ENCODE data around the gene RAE1.
A peak's percentile ranks its signal among the peaks of the same experiment; 100 is the strongest.

The RAE1 gene, protein sequence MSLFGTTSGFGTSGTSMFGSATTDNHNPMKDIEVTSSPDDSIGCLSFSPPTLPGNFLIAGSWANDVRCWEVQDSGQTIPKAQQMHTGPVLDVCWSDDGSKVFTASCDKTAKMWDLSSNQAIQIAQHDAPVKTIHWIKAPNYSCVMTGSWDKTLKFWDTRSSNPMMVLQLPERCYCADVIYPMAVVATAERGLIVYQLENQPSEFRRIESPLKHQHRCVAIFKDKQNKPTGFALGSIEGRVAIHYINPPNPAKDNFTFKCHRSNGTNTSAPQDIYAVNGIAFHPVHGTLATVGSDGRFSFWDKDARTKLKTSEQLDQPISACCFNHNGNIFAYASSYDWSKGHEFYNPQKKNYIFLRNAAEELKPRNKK

DNA sequence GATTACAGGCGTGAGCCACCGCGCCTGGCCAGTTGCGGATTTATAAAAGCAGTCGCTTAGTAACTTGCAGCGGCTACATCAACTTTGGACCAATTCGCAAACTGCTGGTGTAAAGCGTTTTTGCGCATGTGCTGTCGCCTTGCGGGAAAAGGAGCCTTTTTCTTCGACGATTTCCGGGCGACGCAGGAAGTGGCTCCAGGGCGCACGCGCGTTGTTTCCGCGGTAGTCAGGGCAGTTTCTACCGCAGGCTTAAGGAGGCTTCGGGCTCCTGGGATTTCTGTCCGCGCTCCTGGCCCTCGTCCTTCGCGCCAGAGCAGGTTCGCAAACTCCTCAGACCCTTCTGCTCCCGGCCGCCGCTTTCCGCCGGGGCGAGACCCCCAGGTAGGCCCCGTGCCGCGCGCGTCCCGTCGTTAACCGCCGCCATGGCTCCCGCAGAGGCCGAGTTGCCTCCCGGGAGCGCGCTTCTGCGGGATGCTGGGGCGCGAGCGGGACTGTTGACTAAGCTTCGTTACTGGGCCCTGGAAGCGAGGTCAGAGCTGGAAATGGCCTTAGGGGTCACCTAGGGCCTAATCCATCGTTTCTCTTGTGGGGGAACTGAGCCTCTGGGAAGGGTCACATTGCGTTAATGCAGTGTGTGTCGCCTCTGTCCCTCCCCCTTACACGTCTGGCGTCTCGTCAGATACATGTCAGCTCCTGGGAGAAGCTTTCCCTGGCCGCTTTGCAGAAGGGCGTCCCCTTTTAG is at the start of gene RAE1:
Gene RAE1 (plus strand): TSS at position 214 of the 742 bp plus-strand sequence. CDS start 2,784 bp downstream, outside the sequence.
- peak; percentile 91 for DNase-seq

DNA sequence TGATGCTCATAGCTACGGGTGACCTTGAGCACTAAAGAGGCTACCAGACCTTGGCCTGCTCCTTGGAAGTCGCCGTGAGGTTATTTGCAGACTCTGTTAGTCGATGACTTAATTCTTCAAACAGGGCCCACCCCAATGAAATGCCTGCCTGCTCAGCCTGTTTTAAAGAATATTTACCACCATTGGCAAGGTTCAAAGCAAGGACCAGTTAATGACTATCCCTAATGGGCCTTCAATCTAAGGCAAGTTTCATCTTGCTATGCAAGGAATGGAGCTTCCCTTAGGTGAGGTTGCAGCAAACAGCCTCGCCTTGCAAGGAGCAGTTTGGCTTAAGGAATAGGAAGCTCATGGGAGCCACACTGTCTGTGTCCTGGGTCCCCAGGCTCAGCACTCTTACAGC is 44.3 kb upstream of the RAE1 start:
- no peak for DNase-seq

DNA sequence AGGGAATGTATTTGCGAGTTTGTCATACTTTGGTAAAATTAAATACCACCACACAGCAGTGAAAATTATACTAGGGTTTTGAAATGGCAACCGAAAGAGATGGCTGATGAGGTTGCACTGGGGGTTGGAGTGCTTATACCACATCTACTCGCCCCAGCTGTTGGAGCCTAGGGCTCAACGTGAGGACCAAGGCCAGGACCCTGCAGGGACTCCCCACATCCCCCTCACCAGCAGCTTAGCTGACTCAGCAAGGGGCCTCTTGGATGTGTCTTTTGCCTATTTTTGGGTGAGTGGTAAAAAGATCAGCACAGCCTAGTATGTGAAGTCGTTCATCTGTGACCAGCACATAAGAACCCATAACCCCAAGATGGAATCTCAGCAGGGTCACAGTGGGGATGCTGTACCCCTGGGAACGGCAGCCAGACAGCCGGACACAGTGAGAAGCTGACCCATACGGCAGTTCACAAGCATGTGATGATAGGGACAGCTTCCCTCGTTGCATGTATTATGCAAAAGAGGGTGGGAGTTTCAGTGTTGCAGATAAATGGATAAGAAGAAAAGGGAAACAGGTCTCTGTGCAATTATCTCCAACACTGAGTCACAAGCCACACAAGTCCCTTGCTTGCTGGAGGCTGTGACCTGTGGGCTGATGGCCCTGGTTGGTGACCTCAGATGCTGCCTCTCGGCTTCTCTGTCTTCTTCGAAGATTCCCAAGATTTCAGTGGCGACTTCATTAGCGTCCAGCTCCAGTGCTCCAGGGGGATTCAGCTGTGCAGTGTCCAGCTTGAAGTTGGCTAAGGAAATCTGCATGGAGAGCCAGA is 42.4 kb upstream of the RAE1 start:
- DNase-seq = no peak

DNA sequence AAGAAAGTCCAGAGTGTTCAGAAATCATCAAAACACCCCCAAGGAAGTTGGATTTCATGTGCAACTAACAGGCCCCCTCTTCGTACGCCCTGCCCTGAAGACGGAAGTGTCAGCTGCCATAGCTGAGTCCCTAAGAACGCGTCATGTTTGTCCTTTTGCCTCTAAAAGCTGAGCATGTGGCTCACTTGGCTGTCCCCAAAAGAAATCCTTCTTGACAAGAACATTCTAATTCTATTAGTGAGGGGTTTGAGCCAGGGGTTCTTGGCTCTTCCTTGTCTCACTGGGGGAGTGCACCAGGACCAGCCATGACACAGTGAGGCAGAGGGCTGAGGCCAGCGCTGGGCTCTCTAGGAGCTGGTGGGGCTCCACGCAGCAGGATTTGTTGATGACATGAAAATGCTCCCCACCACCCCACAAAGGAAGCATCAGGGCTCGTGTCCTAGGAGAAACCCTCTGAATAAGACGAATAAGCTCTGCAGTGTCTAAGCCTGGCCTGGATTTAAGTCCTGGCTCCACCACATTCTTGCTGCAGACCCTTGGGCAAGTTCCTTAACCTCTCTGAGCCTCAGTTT is 41.4 kb upstream of the RAE1 start:
- DNase-seq = no peak

DNA sequence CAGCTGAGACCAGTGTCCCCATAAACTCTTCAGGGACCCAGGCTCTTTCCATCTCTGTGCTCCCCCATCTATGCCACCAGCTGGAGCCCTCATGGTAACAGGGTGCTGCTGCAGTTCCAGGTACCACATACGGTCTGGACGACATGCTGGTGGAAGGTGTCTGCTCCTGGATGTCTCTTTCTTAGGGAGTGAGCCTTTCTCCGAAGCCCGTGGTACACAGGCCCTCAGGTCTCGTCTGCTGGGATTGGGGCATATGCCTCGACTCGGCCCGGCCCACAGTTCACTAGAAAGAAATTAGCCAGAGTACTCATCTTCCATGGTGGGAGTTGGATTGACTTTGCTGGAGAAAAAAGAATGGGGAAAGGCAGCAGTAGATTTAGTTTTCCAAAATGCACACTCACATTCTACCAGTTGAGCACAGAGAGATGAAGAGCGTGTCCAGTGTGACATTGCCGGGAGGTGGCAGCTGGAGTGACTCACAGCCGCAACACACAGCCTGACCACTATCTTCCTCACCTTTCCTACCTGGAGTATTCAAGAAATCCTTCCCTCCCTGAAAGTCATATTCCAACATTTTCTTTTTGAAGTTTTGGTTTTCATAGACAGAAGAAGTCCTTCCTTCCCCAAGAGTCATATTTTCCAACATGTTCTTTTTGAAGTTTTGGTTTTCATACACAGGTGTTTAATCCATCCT is 40.1 kb upstream of the RAE1 start:
- DNase-seq = no peak

DNA sequence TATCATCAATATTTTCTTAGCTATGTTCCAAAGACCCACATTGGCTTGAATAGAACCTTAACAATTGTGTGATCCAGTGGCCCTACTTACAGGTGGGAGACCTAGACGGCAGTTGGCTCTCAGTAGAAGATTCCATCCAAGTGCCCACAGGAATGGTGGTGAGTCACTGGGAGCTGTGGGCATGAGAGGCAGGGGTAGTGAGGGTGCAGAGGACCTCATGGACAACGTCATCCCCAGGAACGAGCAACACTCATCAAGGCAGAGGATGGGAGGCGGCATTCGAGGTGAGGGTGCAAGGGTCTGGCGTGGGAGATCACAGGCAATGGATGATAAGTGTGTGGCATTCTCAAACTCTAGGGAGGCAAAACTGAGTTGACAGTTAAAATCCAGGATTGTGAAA is 38.9 kb upstream of the RAE1 start:
- DNase-seq = no peak

DNA sequence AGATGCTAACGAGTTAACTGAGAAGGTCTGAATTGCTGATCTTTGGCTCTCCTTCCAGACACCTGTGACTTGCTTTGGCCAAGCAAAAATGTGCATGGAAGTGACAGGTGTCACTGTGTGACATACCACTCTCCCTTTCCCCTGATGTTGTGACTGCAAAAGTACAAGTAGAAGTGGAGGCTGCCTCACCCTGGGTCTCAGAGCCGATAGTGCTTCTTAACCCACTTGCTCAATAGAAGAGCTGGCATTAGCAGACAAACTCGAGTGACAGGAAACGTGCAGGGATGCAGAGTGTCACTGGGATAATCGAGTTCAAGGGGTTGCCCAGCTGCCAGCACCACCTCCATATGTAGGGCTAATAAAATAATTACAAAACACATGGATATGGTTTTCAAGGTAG is 37.8 kb upstream of the RAE1 start:
- DNase-seq = no peak

DNA sequence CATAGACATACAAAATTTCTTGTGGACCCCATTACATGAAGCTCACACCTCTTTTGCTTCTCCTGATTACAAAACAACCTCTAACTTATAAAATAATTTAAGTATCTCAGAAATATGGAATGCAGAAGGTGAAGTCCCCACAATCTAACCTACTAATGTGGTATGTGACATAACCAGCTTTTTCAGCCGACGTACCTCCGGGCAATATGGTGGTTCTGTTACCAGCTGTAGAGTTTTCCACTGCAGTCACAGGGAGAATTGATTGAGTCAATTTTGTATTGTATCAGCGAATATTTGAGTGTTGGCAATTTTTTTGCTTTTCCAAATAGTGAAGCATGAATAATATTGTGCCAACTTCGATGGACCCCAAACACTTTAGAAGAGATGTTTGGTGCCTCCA is 37.1 kb upstream of the RAE1 start:
- no peak for DNase-seq

DNA sequence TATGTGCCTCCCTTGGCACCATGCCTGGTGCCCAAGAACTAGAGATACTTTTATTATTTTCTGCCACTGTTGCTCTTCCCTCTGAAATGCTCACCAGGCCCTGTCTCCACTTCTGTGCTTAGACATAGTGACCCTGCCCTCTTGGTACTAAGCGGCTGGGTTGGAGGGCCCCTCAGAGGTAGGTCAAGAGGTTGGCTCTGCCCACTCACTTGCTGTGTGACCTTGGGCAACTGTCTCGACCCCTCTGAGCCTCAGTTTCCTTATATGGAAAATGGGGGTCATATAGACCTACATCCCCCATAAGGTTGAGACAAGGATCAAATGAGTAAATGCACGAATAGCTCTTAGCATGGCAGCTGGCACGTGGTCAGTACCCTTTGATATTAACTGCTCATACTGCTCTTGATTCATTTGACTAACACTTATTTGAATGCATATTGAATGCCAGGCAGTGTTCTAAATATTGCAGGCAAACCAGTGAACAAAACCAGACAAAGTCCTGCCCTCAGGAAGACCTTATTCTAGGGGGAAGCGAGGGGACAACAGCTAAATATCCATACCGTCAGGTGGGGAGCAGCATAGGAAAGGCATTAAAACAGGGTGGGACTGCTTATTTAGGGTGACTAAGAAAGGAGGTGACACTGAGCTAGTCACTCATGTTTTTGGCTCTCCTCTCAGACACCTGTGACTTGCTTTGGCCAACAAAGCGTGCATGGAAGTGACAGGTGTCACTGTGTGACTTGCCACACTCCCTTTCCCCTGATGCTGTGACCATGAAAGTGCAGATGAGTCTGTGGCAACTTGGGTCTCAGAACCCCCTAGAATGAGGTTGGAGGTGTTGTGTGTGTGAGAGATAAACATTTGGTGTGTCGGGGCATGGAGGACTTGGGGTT is 35.7 kb upstream of the RAE1 start:
- DNase-seq = no peak

DNA sequence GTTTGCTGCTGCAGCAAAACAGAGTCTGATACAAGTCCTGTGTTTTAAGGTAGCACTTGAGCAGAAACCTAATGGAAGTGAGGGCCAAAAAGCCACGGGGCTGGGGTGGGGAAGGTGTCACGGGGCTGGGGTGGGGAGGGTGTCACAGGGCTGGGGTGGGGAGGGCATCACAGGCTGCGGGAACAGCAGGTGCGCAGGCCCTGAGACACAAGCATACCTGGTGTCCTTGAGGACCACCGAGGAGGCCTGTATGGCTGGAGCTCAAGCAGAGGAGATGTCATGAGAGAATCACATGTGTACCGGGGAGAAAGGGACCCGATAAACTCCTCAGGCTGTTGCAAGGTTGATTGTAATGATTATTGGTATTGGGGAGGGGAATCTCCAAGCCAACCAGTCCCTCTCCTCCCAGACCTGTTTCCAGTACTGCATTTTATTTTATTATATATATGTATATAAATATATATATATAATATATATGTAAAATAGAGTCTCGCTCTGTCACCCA is 35.0 kb upstream of the RAE1 start:
- DNase-seq = no peak

DNA sequence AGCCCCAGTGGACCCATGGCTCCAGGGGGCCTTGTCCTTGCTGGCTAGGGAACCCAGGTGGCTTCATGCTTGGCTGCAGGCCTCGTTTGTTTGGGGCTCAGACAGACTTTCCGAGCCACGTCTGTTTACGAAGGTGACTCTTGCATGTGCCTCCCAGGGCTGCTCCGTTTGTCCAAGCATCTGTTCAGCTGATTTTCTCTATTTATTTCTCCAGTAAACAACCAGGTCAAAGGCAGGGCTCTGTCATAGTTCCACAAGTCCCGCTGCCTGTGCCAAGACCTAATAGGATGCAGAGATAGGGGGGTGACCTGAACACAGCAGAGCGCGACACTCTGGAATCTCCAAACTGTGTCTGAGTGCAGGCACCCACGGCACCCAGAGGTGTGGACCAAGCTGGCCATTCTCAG is 34.3 kb upstream of the RAE1 start:
- DNase-seq = no peak

DNA sequence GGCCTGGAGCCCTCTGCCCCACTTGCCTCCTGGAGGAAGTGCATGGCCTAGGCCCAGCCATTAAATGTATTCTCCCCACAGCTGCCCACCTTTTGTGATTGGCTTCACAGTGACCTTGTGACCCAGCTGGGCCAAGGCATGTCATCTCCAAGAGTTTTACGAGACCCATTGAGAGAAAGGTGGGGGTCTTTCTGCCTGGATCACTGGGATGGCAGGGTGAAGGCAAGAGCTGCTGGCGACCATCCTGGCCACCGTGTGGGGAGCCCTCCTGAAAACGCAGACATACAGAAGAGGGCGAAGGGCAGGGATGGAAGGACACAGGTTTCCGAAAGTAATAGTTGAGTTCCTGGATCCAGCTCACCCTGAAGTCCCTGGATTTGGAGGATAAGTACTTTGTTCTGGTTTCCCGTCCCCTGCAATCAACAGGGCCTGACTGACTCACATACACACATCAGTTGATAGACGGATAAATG is 33.7 kb upstream of the RAE1 start:
- DNase-seq = no peak

DNA sequence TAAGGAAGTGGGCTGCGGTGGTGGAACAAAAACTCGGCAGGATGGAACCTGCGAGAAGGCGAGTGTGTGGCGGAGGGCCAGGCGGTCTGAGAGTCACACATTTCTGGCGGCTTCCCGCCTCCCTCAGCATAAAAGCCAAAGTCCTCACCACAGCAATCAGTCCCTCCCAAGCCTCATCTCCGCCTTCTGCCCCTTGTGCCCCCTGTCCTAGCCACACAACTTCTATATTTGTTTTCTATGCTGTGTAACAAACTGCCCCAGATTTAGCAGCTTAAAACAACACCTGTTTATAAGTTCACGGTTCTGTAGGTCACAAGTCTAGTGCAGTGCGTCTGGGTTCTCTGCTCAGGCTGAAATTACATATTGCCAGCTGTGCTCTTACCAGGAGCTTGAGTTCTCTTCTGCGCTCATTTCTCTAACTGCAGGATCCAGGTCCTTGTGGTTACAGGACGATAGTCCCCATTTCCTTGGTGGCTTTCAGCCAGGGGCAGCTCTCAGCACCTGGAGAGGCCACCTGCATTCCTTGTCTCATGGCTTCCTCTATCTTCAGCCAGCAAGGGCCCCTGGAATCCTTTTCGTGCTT is 33.2 kb upstream of the RAE1 start:
- DNase-seq = no peak

DNA sequence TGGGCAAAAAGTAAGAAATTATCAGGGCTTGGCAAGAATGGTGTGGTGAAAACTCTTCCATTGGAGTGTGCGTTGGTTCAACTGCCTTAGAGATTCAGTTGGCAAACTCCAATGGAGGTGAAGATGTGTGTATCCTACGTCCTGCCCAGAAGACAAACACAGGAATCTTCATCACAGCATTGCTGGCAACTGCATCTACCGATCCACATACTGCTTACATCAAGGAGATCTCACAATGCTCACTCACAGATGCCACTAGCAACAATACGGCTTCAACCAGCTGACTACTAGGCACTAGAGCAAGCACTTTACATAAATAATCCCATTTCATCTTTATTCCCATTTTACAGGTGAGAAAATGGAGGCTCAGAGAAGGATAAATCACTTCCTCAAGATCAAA is 31.5 kb upstream of the RAE1 start:
- DNase-seq = no peak

DNA sequence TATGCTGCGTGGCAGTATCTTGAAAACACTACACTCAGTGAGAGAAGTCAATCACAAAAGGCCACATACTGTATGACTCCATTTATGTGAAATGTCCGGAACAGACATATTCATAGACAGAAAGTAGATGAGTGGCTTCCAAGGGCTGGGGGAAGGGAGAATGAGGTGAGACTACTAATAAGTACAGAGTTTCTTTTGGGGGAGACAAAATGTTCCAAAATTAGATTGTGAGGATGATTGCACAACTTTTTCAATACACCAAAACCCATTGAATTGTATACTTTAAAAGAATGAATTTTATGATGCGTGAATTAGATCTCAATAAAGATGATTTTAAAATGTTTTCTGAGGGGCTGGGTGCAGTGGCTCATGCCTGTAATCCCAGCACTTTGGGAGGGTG is 30.7 kb upstream of the RAE1 start:
- DNase-seq = no peak

DNA sequence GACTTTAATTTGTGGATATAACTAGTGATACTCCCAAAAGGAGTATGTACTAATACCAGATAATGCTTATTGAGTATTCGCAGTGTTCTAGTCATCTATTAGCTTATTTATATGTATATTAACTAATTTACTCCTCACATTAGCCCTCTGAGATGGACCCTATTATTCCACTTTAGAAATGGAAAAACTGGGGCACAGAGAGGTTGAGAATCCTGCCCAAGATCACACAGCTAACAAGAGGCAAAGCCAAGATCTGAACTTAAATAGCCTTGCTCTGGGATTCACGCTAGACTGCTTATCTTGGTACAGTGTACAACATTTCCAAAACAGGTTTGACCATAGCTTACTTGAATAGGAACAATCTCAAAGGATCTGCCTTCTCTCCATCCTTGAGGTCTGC is 29.9 kb upstream of the RAE1 start:
- DNase-seq = no peak

DNA sequence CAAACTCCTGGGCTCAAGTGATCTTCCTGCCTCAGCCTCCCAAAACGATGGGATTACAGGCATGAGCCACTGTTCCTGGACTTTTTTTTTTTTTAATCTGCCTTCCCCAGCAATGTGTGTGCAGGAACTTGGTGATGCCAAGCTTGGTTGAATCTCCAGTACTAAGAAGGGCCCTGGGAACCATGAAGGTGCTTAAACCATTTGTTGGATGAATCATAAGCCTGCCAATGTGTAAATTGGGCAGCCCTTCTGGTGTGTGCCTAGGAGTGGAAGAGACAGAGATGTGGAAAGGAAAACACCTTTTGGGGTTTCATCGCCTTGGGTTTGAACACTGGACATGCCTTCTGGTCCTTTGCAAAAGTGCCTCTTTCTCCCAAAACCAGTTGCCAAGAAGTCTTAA is 28.6 kb upstream of the RAE1 start:
- DNase-seq = no peak

DNA sequence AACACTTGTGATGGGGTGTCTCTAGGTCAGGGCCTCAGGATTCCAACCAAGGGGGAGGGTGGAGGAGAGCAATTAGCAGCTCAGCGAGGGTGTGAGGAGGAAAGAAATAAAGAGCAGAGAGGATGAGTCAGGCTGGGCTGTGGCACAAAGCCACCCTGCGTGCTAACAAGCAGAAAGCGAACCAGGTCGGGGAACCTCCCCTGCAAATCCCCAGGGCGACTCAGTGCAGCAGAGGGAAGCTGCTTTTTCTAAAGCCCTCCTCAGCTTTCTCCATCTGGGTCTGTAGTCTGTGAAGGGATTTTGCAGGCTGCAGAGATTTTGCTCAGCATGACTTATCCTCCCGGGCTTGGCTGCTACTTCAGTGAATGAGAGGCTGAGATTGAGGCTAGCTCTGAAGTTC is 28.0 kb upstream of the RAE1 start:
- DNase-seq = no peak

DNA sequence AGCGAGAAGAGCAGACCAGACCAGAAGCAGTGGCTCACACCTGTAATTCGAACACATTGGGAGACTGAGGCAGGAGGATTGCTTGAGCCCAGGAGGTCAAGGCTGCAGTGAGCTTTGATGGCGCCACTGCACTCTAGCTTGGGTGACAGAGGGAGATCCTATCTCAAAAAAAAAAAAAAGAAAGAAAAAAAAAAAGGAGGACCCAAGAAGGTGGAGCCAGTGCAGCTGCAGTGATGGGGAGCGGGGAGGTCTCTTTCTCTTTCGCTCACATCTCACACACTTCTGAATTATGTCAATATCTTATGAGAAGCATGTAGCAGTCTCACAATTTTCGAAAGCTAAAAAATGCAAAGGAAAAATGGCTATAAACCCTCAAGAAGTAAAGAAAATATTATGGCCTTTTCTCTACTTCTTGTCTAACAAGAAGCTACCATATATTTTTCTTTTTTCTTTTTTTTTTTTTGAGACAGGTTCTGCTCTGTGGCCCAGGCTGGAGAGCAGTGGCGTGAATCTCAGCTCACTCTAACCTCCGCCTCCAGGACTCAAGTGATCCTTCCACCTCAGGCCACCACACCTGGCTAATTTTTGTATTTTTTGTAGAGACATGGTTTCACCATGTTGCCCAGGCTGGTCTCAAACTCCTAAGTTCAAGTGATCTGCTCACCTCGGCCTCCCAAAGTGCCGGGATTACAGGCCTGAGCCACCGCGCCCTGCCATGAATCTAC is 25.3 kb upstream of the RAE1 start:
- DNase-seq = no peak
